Endothelial cell of hepatic sinusoid (primary cell): ENCODE results near the gene AADAC.
"Not testable (repeated sequence)": the region's sequence is repeated elsewhere in the genome, so short reads cannot be mapped to it uniquely, and the experiment has no call there.

ENCODE experiments used
- in situ Hi-C: cut with HindIII; loops from 2 replicates; pipeline ENCODE4 v1.10.0; 2017; ENCODE audit warnings: low sequenced_read_pairs

Gene AADAC

DNA sequence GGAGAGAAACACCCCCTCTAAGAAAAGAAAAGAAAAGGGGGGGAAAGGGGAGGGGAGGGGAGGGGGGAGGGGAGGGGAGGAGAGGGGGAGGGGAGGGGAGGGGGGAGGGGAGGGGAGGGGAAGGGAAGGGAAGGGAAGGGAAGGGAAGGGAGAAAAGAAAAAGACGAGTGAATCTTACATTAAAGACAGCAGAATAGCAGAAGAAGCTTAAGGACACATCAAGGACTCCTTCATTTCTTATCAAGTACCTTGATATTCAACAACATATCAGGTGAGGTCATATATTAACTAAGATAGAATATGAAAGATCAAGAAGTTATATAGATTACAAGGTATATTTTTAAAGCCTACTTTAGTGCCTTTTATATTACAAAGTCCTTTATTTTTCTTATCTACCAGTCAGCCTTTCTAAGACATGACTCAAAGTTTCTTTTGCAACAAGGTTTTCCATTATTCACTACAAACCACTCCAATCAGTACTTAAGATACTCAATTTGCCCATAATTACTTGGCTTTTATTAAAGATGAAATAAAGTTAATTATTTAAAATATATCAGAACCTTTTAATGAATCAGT lies 17.7 kb upstream of the AADAC start:
- in situ Hi-C loops, result no loop called here

- in situ Hi-C loops, result no loop called here
Observed at GRCh38 chr3:151798466-151798865, 15.4 kb upstream of the AADAC start.

- in situ Hi-C loops, result no loop called here
Observed at GRCh38 chr3:151800431-151800830, 13.5 kb upstream of the AADAC start.

DNA sequence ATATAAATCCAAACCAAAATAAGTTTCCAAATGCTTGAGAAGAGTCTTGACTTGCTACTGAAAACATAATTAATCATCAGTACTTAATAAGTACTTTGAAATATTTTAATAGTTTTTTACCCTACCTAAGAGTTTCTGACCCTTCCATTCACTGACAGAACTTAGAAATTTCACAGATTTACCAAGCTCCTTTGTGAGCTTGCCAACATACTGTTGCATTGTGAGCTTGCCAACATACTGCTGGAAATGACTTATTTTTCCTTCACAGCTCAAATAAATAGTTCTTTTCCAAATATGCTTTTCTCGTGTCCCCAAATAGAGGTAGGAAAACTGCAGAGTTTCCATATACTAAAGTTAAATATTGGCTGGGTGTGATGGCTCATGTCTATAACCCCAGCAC lies 9.6 kb upstream of the AADAC start:
- in situ Hi-C loops, result no loop called here

DNA sequence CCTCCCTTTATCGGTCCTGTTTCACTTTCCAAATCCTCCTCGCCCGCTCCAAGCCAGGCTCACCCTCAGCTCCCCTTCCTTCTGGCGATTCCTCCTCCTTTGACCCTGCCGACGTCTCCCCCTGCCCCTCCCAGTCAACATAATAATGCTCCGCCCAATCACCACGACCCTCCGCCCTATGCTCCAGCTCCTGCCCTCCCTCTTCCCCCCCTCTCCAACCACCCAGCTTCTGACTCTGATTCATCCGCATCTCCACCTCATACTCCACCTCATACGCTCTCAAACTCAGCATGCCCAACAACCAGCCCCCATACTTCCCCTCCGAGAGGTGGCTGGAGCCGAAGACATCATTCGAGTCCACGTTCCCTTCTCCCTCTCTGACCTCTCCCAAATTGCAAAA lies 7.1 kb upstream of the AADAC start:
- in situ Hi-C loops, result no loop called here

DNA sequence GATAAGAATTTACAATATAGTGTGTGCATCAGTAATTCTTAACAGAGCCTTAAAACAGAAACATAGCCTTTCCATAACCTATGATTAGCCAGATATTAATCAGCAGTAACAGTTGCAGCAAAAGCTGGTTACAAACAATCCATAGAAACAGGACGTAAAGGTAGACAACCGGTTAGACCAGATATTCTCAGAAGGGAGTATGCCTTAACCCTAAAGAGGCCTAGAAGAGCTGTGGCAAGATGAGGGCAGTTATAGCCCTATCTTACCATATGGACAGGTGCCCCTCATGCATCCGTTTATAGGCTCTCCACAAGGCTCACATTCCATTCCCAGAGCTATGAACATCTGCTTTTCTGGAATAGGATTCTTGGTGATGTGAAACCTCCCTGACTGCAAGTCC lies 5.0 kb upstream of the AADAC start:
- in situ Hi-C loops, result not testable (repeated sequence)

DNA sequence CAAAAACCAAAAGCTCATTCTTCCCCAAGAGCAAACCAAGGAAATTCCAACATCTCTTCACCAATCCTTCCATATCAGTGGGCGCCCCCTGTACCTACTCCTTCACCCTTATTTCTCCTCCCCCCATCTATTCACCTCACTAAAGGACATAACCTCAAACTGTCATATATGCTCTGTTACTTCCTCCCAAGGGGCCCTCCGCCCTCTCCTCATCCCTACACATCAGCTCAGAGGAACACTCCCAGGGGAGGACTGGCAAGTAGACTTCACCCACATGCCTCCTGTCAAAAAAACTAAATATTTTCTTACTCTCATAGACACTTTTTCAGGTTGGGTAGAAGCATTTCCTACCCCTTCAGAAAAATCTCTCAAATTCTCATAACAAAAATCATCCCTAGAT lies 2.4 kb upstream of the AADAC start:
- in situ Hi-C loops, result no loop called here

DNA sequence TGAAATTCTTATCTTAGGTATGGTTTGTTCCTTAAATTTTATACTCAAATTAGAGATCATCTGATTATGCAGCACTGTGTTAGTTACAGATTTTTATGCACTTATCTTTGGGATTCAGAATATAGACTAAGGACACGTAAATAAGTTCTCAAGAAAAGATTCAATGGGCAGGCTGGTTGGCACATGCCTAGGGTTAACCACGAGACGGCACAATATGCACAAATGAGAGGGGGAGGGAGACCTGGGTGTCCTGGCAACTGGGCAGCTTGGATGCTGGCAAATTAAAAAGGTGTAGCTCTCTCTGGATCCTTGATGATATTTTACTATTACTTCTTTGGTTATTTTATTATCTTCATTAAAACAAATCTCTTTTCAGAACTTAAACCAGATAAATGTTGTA lies 672 bp downstream of the AADAC start:
- in situ Hi-C loops, result no loop called here

GRCh38 chr3:151816091-151816604 lies 2.2 kb downstream of the AADAC start:
- in situ Hi-C loops, result no loop called here

- in situ Hi-C loops, result no loop called here
Observed at GRCh38 chr3:151817473-151817872, 3.6 kb downstream of the AADAC start.

GRCh38 chr3:151818361-151818760 lies 4.4 kb downstream of the AADAC start:
- in situ Hi-C loops, result no loop called here

DNA sequence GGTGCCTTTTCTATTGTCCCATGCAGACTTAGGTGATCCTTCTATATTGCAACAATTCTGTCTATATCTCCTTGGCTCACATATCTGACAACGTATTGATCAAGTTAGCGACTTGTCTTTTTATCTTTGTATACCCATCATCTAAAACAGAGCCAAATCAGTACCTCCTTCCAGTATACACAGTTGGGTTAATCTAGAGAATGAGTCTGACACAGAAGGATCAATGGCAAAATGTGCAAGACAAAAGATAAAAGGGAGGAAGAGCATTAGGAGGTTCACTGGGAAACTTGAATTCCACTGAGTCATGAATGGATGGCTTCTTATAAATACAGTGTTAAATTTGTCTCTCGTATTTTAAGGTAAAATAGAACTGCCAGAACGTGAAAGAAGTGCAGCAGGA lies 6.0 kb downstream of the AADAC start:
- in situ Hi-C loops, result no loop called here

DNA sequence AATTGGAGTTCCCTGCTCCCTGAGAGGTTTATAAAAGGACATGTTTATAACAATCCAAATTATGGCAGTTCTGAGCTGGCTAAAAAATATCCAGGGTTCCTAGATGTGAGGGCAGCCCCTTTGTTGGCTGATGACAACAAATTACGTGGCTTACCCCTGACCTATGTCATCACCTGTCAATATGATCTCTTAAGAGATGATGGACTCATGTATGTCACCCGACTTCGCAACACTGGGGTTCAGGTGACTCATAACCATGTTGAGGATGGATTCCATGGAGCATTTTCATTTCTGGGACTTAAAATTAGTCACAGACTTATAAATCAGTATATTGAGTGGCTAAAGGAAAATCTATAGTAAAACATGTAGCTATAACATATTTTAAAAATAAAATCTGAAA lies 13.9 kb downstream of the AADAC start:
- in situ Hi-C loops, result no loop called here

DNA sequence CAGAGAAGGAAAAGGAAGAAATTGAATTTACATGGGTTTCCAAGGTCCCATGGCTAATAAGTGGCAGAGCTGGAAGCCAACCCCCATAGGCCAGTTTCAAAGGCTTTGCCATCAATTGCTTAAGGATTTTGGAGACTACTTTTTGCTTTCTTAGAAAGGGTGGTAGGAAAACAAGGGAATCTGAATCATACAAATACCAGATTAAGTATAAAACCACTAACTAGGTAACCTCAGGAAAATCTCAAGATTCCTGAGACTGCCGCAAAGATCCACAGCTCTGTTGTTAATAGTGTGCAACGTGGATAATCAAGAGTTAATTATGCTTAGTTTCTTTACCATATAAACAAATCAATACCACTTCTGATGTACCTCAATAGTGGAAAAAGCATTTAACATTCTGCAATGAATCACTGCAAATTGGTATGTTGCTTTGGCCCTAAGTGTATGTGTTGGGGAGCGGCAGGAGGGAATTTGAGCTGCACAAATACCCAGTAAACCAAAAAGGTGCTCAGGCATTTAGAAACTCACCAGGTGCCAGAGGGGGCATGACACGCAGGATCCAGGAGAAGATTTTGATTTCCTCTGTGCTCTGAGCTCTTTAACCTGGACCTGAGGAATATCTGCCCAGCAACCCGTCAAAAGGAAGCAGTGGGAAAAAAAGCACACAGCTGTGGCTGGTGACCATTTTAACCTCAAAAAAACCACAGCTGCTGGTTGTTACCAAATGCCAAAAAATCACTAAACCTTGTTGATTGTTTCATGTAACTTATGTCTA lies 22.0 kb downstream of the AADAC start:
- in situ Hi-C loops, result no loop called here

- in situ Hi-C loops, result no loop called here
Observed at GRCh38 chr3:151837057-151837456, 23.1 kb downstream of the AADAC start.

DNA sequence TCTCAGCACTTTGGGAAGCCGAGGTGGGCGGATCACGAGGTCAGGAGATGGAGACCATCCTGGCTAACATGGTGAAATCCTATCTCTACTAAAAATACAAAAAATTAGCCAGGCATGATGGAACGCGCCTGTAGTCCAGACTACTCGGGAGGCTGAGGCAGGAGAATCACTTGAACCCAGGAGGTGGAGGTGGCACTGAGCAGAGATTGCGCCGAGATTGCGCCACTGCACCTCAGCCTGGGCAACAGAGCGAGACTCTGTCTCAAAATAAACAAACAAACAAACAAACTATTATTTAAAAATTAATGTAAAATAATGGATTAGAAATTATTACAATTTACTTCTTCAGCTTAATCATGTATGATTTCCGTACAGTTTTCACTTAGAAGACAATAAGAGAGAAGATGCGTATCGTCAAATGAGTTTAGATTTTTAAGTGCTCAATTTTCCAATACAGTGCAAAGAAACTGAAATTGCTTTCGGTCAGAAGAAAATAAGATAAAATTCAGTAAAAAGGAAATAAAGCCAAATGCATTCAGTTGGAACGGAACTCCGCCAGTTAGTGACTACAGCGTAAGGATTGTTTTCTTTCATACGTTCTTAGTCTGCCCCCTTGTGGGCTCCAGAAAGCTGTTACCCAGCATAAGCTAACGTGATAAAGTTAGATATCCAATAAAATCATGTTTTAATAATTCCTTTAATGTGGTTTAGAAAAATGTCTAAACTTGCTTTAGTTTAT lies 24.8 kb downstream of the AADAC start:
- in situ Hi-C loops, result no loop called here

- in situ Hi-C loops, result no loop called here
Observed at GRCh38 chr3:151839313-151839631, 25.4 kb downstream of the AADAC start.

DNA sequence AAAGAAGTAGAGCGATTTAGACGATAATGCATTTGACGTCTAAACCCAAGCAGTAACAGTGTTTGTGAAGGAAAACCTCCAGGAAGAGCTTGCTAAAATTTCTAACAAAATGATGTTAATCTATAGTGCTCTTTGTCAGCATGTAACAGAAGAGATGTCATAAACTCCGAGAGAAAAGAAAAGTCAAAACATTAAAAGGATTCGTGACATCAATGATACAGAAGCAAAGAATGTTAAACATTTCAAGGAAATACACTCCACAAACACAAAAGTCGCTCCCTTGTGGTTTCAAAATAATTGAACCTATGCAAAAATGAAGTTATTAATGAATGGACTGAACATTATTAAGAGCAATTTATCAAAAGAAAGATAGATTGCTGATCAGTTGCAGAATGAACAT lies 27.9 kb downstream of the AADAC start:
- in situ Hi-C loops, result no loop called here

DNA sequence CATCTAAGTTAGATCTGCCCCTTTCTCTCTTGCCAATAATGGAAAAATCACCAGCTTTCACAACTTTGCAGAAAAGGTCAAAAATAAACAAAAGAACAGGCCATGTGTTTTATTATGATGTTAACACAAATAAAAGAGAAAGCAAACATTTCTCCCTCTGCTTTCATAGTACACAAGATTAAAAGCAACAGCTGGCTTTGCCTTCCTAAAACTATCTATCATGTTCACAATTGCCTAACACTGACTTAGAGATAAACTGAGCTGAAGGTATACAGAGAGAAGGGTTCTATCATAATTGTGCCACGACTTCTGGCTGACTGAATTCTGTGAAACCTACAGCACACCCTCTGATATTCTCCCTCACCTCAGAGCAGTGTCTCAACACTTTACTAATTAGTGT lies 29.4 kb downstream of the AADAC start:
- in situ Hi-C loops, result no loop called here

DNA sequence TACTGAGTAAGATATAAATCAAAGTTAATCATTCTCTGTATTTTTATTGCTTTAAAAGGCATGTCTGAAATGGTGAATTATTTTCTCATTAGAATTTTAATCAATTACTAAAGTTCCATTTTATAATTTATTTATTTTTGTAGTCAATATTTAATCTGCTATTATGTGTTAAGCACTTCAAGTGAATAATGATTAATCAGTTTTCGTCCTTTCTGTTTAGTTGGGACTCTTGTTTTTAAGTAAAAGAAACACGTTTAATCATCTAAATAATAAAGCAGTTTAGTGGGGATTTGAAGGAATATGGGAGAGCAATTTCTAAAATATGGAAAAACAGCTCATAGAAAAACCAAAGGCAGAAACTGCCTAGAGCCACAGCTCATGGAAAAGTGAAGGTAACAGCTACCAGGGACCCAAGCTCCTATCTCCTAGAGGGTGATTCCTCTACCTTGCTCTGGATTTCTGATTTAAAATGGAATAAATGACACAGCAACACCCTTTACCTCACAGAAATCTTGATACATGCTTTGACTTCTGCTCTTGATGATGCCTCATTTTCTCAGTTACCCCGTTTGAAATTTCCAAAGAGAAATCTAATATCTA lies 31.5 kb downstream of the AADAC start:
- in situ Hi-C loops, result no loop called here

DNA sequence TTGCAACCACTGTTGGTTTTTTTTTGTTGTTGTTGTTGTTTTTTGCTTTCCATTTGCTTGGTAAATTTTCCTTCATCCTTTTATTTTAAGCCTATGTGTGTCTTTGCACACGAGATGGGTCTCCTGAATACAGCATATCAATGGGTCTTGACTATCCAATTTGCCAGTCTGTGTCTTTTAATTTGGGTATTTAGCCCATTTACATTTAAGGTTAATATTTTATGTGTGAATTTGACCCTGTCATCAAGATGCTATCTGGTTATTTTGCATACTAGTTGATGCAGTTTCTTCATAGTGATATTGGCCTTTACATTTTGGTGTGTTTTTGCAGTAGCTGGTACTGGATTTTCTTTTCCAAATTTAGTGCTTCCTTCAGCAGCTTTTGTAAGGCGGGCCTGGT lies 36.1 kb downstream of the AADAC start:
- in situ Hi-C loops, result not testable (repeated sequence)
